KMS-11 (cell line): ENCODE results near the gene PCYOX1L.
A peak's percentile ranks its signal among the peaks of the same experiment; 100 is the strongest.

ENCODE experiments used
- H2AFZ ChIP-seq: fragments of 200-600 bp; sonication (generic); 2 replicates; pipeline ENCODE4 v1.6.1; 2016; ENCODE audit warnings: antibody characterized with exemption, mixed run types, low read depth
- H3K27ac ChIP-seq: fragments of 200-600 bp; sonication (generic); 2 replicates; pipeline ENCODE4 v1.6.1; 2016; ENCODE audit warnings: mild to moderate bottlenecking, mixed run types
- H3K27me3 ChIP-seq: fragments of 200-600 bp; sonication (generic); 2 replicates; pipeline ENCODE4 v1.6.1; 2017; ENCODE audit warnings: mild to moderate bottlenecking, low read depth, mixed run types, moderate library complexity; ENCODE audit not compliant: insufficient read depth
- H3K36me3 ChIP-seq: fragments of 200-600 bp; sonication (generic); 2 replicates; pipeline ENCODE4 v1.6.1; 2017; ENCODE audit warnings: mild to moderate bottlenecking, mixed run types; ENCODE audit not compliant: insufficient read depth
- H3K4me1 ChIP-seq: fragments of 200-600 bp; sonication (generic); 2 replicates; pipeline ENCODE4 v1.6.1; 2016; ENCODE audit warnings: mild to moderate bottlenecking, low read depth, mixed run types; ENCODE audit not compliant: poor library complexity, severe bottlenecking
- H3K4me2 ChIP-seq: fragments of 200-600 bp; sonication (generic); 2 replicates; pipeline ENCODE4 v1.7.0; 2016; ENCODE audit warnings: mild to moderate bottlenecking, mixed run types
- H3K4me3 ChIP-seq: fragments of 200-600 bp; sonication (generic); IDR thresholded peaks from 2 replicates; pipeline ENCODE4 v1.6.1; 2017; ENCODE audit warnings: low read depth, low read length, mixed read lengths; ENCODE audit not compliant: insufficient read depth
- H3K79me2 ChIP-seq: fragments of 200-600 bp; sonication (generic); 2 replicates; pipeline ENCODE4 v1.6.1; 2016; ENCODE audit warnings: low read depth, mixed run types; ENCODE audit not compliant: insufficient read depth
- H3K9ac ChIP-seq: fragments of 200-600 bp; sonication (generic); 2 replicates; pipeline ENCODE4 v1.6.1; 2016; ENCODE audit warnings: mild to moderate bottlenecking, mixed run types
- H4K20me1 ChIP-seq: fragments of 200-600 bp; sonication (generic); 2 replicates; pipeline ENCODE4 v1.6.1; 2016; ENCODE audit warnings: mild to moderate bottlenecking, mixed run types; ENCODE audit not compliant: insufficient read depth
- TF ChIP-seq, protein P1 (sequence below): fragments of 200-600 bp; sonication (generic); conservative IDR thresholded peaks from 2 replicates; pipeline ENCODE4 v1.6.1; 2017; ENCODE audit warnings: low read depth, mild to moderate bottlenecking, antibody characterized with exemption, low read length, moderate library complexity, mixed read lengths

The PCYOX1L gene

DNA sequence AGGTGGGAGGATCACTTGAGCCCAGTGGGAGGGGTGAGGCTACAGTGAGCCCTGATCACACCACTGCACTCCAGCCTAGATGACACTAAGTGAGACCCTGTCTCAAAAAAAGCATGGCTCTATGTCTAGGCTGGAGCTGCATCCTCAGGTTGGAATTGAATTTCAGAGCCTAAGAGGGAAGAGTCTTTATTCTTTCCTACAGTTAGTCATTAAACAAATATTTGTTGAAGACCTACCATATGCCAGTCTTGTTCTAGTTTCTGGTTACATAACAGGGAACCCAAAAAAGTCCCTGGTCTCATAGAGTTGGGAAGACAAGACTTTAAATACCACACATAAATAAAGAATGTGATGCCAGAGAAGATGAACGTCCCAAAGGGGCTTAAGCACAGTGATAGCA, 19.5 kb upstream of the PCYOX1L start:
- no peaks in the 10 kb centered on the region for H3K27me3 ChIP-seq
- H3K9ac ChIP-seq: no peak overlapping the region
- no peak overlapping the region for H3K4me3 ChIP-seq
- no peak overlapping the region for H2AFZ ChIP-seq
- H4K20me1 ChIP-seq: no peaks in the 10 kb centered on the region
- no peaks in the 10 kb centered on the region for H3K36me3 ChIP-seq
- H3K4me2 ChIP-seq: no peak overlapping the region
- TF ChIP-seq, protein P1, sequence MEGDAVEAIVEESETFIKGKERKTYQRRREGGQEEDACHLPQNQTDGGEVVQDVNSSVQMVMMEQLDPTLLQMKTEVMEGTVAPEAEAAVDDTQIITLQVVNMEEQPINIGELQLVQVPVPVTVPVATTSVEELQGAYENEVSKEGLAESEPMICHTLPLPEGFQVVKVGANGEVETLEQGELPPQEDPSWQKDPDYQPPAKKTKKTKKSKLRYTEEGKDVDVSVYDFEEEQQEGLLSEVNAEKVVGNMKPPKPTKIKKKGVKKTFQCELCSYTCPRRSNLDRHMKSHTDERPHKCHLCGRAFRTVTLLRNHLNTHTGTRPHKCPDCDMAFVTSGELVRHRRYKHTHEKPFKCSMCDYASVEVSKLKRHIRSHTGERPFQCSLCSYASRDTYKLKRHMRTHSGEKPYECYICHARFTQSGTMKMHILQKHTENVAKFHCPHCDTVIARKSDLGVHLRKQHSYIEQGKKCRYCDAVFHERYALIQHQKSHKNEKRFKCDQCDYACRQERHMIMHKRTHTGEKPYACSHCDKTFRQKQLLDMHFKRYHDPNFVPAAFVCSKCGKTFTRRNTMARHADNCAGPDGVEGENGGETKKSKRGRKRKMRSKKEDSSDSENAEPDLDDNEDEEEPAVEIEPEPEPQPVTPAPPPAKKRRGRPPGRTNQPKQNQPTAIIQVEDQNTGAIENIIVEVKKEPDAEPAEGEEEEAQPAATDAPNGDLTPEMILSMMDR: no peak
- H3K79me2 ChIP-seq: no peaks in the 10 kb centered on the region
- no peaks in the 10 kb centered on the region for H3K4me1 ChIP-seq
- no peak overlapping the region for H3K27ac ChIP-seq

- no peak overlapping the region for H3K9ac ChIP-seq
- TF ChIP-seq, protein P1: no peak
- no peak overlapping the region for H3K4me2 ChIP-seq
- no peaks in the 10 kb centered on the region for H3K36me3 ChIP-seq
- H3K27ac ChIP-seq: no peak overlapping the region
- no peaks in the 10 kb centered on the region for H4K20me1 ChIP-seq
- no peak overlapping the region for H3K4me3 ChIP-seq
- no peak overlapping the region for H2AFZ ChIP-seq
- H3K79me2 ChIP-seq: peaks cover 4% of the 10 kb centered on the region; the same call in 1 of the 2 replicates
- H3K4me1 ChIP-seq: no peaks in the 10 kb centered on the region
- no peaks in the 10 kb centered on the region for H3K27me3 ChIP-seq
These were observed 16.9 kb upstream of the PCYOX1L start for GRCh38 chr5:149340920-149341319.

- peaks cover under 1% of the 10 kb centered on the region for H3K4me1 ChIP-seq
- H3K27me3 ChIP-seq: no peaks in the 10 kb centered on the region
- H3K36me3 ChIP-seq: no peaks in the 10 kb centered on the region
- TF ChIP-seq, protein P1: no peak
- H3K9ac ChIP-seq: no peak overlapping the region
- H3K27ac ChIP-seq: no peak overlapping the region
- no peak overlapping the region for H3K4me3 ChIP-seq
- H3K4me2 ChIP-seq: no peak overlapping the region
- no peaks in the 10 kb centered on the region for H4K20me1 ChIP-seq
- no peak overlapping the region for H2AFZ ChIP-seq
- peaks cover 12% of the 10 kb centered on the region for H3K79me2 ChIP-seq
These were observed 16.0 kb upstream of the PCYOX1L start for GRCh38 chr5:149341876-149342275.

DNA sequence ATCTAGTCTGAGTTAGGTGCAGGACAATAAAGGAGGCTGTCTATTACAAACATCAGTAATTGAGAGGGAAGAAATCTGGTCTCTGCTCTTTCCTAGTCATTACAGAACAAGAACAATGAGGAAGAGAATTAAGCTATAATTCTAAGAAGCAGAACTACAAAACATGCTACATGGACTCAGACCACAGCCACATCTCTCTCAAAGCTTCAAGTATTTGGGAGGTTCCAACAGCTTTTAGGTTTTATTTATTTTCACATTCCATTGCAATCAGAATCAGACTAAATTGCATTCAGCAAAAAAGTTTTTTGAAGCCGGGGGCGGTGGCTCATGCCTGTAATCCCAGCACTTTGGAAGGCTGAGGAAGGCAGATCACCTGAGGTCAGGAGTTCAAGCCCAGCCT, 13.7 kb upstream of the PCYOX1L start:
- Histone ChIP-seq H4K20me1 (no peaks in the 10 kb centered on the region), H3K4me1 (peaks cover 24% of the 10 kb centered on the region), H3K27ac (no peak overlapping the region), H2AFZ (peak overlapping the region; percentile 89; the same call in 1 of the 2 replicates), H3K79me2 (peaks cover 33% of the 10 kb centered on the region), H3K4me3 (no peak overlapping the region), H3K4me2 (peak overlapping the region; percentile 6; the same call in 1 of the 2 replicates), H3K27me3 (no peaks in the 10 kb centered on the region), H3K36me3 (no peaks in the 10 kb centered on the region), H3K9ac (no peak overlapping the region)
- TF ChIP-seq, protein P1: no peak
